HG03064 (cell line): ENCODE results near the gene DDX51.

Experiments
- ATAC-seq: cut with Tn5 transposase; IDR thresholded peaks from one replicate; pipeline ENCODE4 v1.9.1; 2021; ENCODE audit warnings: low read depth; ENCODE audit not compliant: unreplicated experiment

DDX51 gene

GRCh38 chr12:132095520-132096409, 48.4 kb downstream of the DDX51 start:
- no peak for ATAC-seq

- ATAC-seq: no peak
These were observed 49.7 kb downstream of the DDX51 start for GRCh38 chr12:132094269-132094891.

DNA sequence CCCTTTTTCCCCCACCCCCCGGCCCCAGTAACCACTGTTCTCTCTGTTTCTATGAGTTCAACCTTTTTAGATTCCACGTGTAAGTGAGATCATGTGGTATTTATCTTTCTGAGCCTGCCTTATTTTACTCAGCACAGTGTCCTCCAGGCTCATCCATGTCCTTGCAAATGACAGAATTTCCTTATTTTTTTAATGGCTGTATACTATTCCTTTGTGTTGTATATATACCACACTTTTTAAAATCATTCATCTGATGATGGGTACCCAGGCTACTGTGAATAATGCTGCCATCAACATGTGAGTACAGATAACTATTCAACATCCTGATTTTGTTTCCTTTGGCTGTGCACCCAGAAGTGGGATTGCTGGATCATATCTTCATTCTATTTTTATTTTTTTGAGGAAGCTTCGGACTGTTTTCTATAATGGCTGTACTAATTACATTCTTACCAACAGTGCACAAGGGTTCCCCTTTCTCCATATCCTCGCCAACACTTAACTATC, 54.7 kb downstream of the DDX51 start:
- no peak for ATAC-seq
